IMR-90 (cell line): ENCODE data around the gene IER3. TPM values are rescaled to one million over a fixed set of nuclear protein-coding genes. Genes with fewer than 3 reads are reported as not detected.

Experiments used
- ATAC-seq: fragments of 200-7000 bp; cut with Tn5 transposase; 2 replicates; pipeline ENCODE4 v1.9.1; 2020; ENCODE audit warnings: low read depth, mild to moderate bottlenecking, moderate library complexity
- BruUV-seq: library from RNA; stranded (reverse); fragments of 400-500 nt; replicated peaks from 2 replicates; lab custom pipeline; 2021; lab: Mats Ljungman, UMichigan
- CTCF ChIA-PET: fragments of 300-600 bp; formaldehyde crosslinking; extraction: SDS; loops from one replicate; lab custom pipeline; 2021; ENCODE audit warnings: antibody characterized with exemption; lab: Yijun Ruan, JAX
- POLR2A ChIA-PET: fragments of 300-600 bp; sonication (Branson Sonifier 250); formaldehyde crosslinking; loops from one replicate; lab custom pipeline; 2022; ENCODE audit warnings: antibody characterized with exemption; ENCODE audit not compliant: unreplicated experiment; lab: Charles Lee
- DNase-seq: peaks from one replicate; pipeline ENCODE4 v3.0.0; 2013
- H2AFZ ChIP-seq: replicated peaks from 2 replicates; pipeline ENCODE3; 2013; ENCODE audit warnings: low read length, mild to moderate bottlenecking; ENCODE audit not compliant: poor library complexity
- H2AK5ac ChIP-seq: 2 replicates; pipeline ENCODE4 v1.6.1; 2013; ENCODE audit warnings: low read depth, low read length, inconsistent platforms
- H2AK9ac ChIP-seq: replicated peaks from 2 replicates; pipeline ENCODE3; 2013; ENCODE audit warnings: mild to moderate bottlenecking, low read depth, low read length, moderate library complexity; ENCODE audit not compliant: poor library complexity
- H2BK120ac ChIP-seq: 2 replicates; pipeline ENCODE4 v1.6.1; 2013; ENCODE audit warnings: low read depth, low read length, inconsistent platforms
- H2BK15ac ChIP-seq: 3 replicates; pipeline ENCODE4 v1.6.1; 2013; ENCODE audit warnings: low read depth, low read length, inconsistent platforms
- H2BK20ac ChIP-seq: 2 replicates; pipeline ENCODE4 v1.6.1; 2013; ENCODE audit warnings: low read depth, mild to moderate bottlenecking, inconsistent platforms, low read length, moderate library complexity
- H2BK5ac ChIP-seq: 2 replicates; pipeline ENCODE4 v1.6.1; 2013; ENCODE audit warnings: mild to moderate bottlenecking, low read depth, low read length, inconsistent platforms; ENCODE audit not compliant: poor library complexity, severe bottlenecking
- H3K14ac ChIP-seq: replicated peaks from 2 replicates; pipeline ENCODE4 v1.6.1; 2013; ENCODE audit warnings: low read depth, low read length, inconsistent platforms
- H3K18ac ChIP-seq: 2 replicates; pipeline ENCODE4 v1.6.1; 2013; ENCODE audit warnings: low read depth, low read length, control low read depth
- H3K23ac ChIP-seq: 2 replicates; pipeline ENCODE4 v1.6.1; 2013; ENCODE audit warnings: low read depth, low read length, inconsistent platforms
- H3K27ac ChIP-seq: 2 replicates; pipeline ENCODE4 v1.5.1; 2013; ENCODE audit warnings: mild to moderate bottlenecking, control low read depth, low read length; ENCODE audit not compliant: insufficient read depth
- H3K27me3 ChIP-seq: 2 replicates; pipeline ENCODE4 v1.6.1; 2013; ENCODE audit warnings: low read length; ENCODE audit not compliant: control insufficient read depth, insufficient read depth
- H3K36me3 ChIP-seq: 2 replicates; pipeline ENCODE4 v1.6.1; 2013; ENCODE audit warnings: low read length, mixed read lengths; ENCODE audit not compliant: control insufficient read depth, insufficient read depth
- H3K4ac ChIP-seq: 2 replicates; pipeline ENCODE4 v1.6.1; 2013; ENCODE audit warnings: low read depth, low read length, inconsistent platforms
- H3K4me1 ChIP-seq: 2 replicates; pipeline ENCODE4 v1.6.1; 2013; ENCODE audit warnings: low read length, mixed read lengths; ENCODE audit not compliant: control insufficient read depth, insufficient read depth
- H3K4me2 ChIP-seq: 2 replicates; pipeline ENCODE4 v1.6.1; 2013; ENCODE audit warnings: low read depth, mild to moderate bottlenecking, control low read depth, low read length, moderate library complexity
- H3K4me3 ChIP-seq: 2 replicates; pipeline ENCODE4 v1.5.1; 2013; ENCODE audit warnings: low read depth, mild to moderate bottlenecking, control low read depth, low read length, moderate library complexity; ENCODE audit not compliant: insufficient read depth
- H3K56ac ChIP-seq: 2 replicates; pipeline ENCODE4 v1.6.1; 2013; ENCODE audit warnings: low read length, inconsistent platforms; ENCODE audit not compliant: insufficient read depth; ENCODE audit errors: extremely low read depth
- H3K79me1 ChIP-seq, 2 experiments: 2 replicates each; pipeline ENCODE4 v1.6.1; 2013; ENCODE audit warnings: low read length in 2 of 2, inconsistent platforms in 1 of 2, low read depth in 1 of 2
- H3K9ac ChIP-seq: 2 replicates; pipeline ENCODE4 v1.6.1; 2013; ENCODE audit warnings: low read depth, low read length, control low read depth
- H3K9me1 ChIP-seq: 2 replicates; pipeline ENCODE4 v1.6.1; 2013; ENCODE audit warnings: low read length, inconsistent platforms; ENCODE audit not compliant: insufficient read depth
- H3K9me3 ChIP-seq: 2 replicates; pipeline ENCODE4 v1.6.1; 2013; ENCODE audit warnings: low read length; ENCODE audit not compliant: control insufficient read depth, insufficient read depth
- H4K20me1 ChIP-seq: 2 replicates; pipeline ENCODE4 v1.6.1; 2013; ENCODE audit warnings: low read length, inconsistent platforms; ENCODE audit not compliant: insufficient read depth
- H4K5ac ChIP-seq: 2 replicates; pipeline ENCODE4 v1.6.1; 2013; ENCODE audit warnings: mild to moderate bottlenecking, low read depth, low read length, control low read depth
- H4K8ac ChIP-seq, 2 experiments: 2 replicates each; pipeline ENCODE4 v1.6.1; 2013; ENCODE audit warnings: low read depth in 2 of 2, low read length in 2 of 2, control low read depth in 1 of 2, inconsistent platforms in 1 of 2
- H4K91ac ChIP-seq: 2 replicates; pipeline ENCODE4 v1.6.1; 2013; ENCODE audit warnings: low read depth, low read length, inconsistent platforms; ENCODE audit not compliant: insufficient read depth
- BHLHE40 ChIP-seq: fragments of 150-350 bp; IDR thresholded peaks from 2 replicates; pipeline ENCODE4 v1.6.1; 2016; ENCODE audit warnings: mild to moderate bottlenecking, low read depth, low read length
- CEBPB ChIP-seq: IDR thresholded peaks from 2 replicates; pipeline ENCODE4 v1.6.1; 2012; ENCODE audit warnings: low read depth, low read length, improper control_type of control experiment
- MAFK ChIP-seq: IDR thresholded peaks from 2 replicates; pipeline ENCODE4 v1.6.1; 2012; ENCODE audit warnings: low read depth, low read length, improper control_type of control experiment
- MXI1 ChIP-seq: IDR thresholded peaks from 2 replicates; pipeline ENCODE4 v1.6.1; 2012; ENCODE audit warnings: low read depth, mild to moderate bottlenecking, low read length, moderate library complexity, borderline replicate concordance
- RFX5 ChIP-seq: IDR thresholded peaks from 2 replicates; pipeline ENCODE4 v1.8.0; 2012; ENCODE audit warnings: low read depth, mild to moderate bottlenecking, low read length, moderate library complexity
- WGBS, 2 experiments: methylation state at CpG; one replicate each; pipeline versions ENCODE4 v1.1.5 to v1.1.7; 2013; ENCODE audit warnings: missing lambda C conversion rate in 2 of 2; ENCODE audit not compliant: insufficient read length in 1 of 2; ENCODE audit errors: extremely low coverage in 2 of 2; 5-methylcytosine and 5-hydroxymethylcytosine counted together
- dilution Hi-C: fragments of 300-500 bp; cut with HindIII; formaldehyde crosslinking; loops from one replicate; pipeline ENCODE4 v1.14.3; 2018; ENCODE audit warnings: low sequenced_read_pairs; ENCODE audit not compliant: unreplicated experiment
- in situ Hi-C: fragments of 300-500 bp; cut with MboI; formaldehyde crosslinking; loops from 3 replicates; pipeline ENCODE4 v1.14.3; 2019; ENCODE audit warnings: low sequenced_read_pairs, inconsistent platforms, mixed read lengths
- intact Hi-C: fragments of 100-400 bp; cut with micrococcal nuclease; formaldehyde crosslinking; loops from 2 replicates; pipeline ENCODE4 v1.10.0; 2022
- polyA plus RNA-seq, 3 experiments: library from polyadenylated mRNA; depleted of rRNA; stranded (reverse); fragments of >200 nt; gene quantifications; 2 replicates each; pipeline ENCODE4 v1.2.3, GENCODE V29; 2012; ENCODE audit warnings: low replicate concordance in 1 of 3
- total RNA-seq: library from RNA; depleted of rRNA; stranded (reverse); fragments of >200 nt; gene quantifications from 2 replicates; pipeline ENCODE4 v1.2.3, GENCODE V29; 2012
- TF ChIP-seq, protein P1 (sequence below): fragments of 150-350 bp; IDR thresholded peaks from 2 replicates; pipeline ENCODE4 v1.6.1; 2017; ENCODE audit warnings: mild to moderate bottlenecking, antibody characterized with exemption, low read length, low read depth

IER3 gene
- total and polyA plus RNA-seq, 2 of the 4 experiments (the other 2 are of a cell fraction): 38.4 to 159 TPM

DNA sequence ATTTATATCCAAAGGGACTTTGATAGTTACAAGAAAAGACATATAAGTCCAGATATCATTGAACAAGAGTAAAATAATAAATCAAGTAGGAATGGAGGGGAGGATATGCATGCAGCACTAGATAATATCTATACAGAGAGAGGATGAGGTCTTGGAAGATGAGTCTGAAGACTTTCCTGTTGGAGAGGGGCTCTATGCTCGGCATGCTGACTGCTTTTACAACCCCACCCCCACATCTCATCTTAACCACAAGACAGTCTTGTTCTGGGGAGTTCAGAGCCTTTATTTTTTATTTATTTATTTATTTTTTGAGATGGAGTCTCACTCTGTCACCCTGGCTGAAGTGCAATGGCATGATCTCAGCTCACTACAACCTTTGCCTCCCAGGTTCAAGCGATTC lies 48.4 kb upstream of the IER3 start:
- no CpG with 5 or more reads among the region's 2 CpGs for WGBS, 2 experiments
- no peak overlapping the region for H4K91ac ChIP-seq
- H2AFZ ChIP-seq: no peak overlapping the region
- in situ Hi-C loops: no loop called here
- DNase-seq: no peak
- peaks cover 18% of the 10 kb centered on the region for H3K9me1 ChIP-seq
- TF ChIP-seq MAFK: no peak
- TF ChIP-seq, protein P1, sequence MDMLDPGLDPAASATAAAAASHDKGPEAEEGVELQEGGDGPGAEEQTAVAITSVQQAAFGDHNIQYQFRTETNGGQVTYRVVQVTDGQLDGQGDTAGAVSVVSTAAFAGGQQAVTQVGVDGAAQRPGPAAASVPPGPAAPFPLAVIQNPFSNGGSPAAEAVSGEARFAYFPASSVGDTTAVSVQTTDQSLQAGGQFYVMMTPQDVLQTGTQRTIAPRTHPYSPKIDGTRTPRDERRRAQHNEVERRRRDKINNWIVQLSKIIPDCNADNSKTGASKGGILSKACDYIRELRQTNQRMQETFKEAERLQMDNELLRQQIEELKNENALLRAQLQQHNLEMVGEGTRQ: no peak
- TF ChIP-seq RFX5: no peak
- no peak for TF ChIP-seq MXI1
- TF ChIP-seq BHLHE40: no peak
- no peak for TF ChIP-seq CEBPB
- H3K18ac ChIP-seq: no peak overlapping the region
- ChIA-PET CTCF (no interaction called here), POLR2A (no interaction called here)
- H4K5ac ChIP-seq: no peak overlapping the region
- H3K4ac ChIP-seq: no peak overlapping the region
- peak overlapping the region; percentile 39; the same call in 1 of the 2 replicates for H2BK20ac ChIP-seq
- no peaks in the 10 kb centered on the region for H3K36me3 ChIP-seq
- H2AK5ac ChIP-seq: no peak overlapping the region
- H3K79me1 ChIP-seq: no peaks in the 10 kb centered on the region
- no peak for ATAC-seq
- H3K27me3 ChIP-seq: no peaks in the 10 kb centered on the region
- no peaks in the 10 kb centered on the region for H3K9me3 ChIP-seq
- H3K4me3 ChIP-seq: no peak overlapping the region
- BruUV-seq: no TSS peak
- H3K9ac ChIP-seq: no peak overlapping the region
- 0 out of 3 replicates have a peak overlapping the region, but pooled peaks have one; percentile 49 for H2BK15ac ChIP-seq
- H2BK5ac ChIP-seq: no peak overlapping the region
- intact Hi-C loops: no loop called here
- H4K8ac ChIP-seq: no peak overlapping the region
- no peak overlapping the region for H3K56ac ChIP-seq
- H2AK9ac ChIP-seq: no peak overlapping the region
- no peaks in the 10 kb centered on the region for H4K20me1 ChIP-seq
- peaks cover 6% of the 10 kb centered on the region; the same call in 1 of the 2 replicates for H3K4me1 ChIP-seq
- no peak overlapping the region for H3K27ac ChIP-seq
- H3K23ac ChIP-seq: no peak overlapping the region
- no peak overlapping the region for H3K4me2 ChIP-seq
- dilution Hi-C loops: no loop called here
- no peak overlapping the region for H3K14ac ChIP-seq
- 0 out of 2 replicates have a peak overlapping the region, but pooled peaks have one; percentile 14 for H2BK120ac ChIP-seq
